HEK293 (cell line): ENCODE results near the gene MACC1.

Source experiments
- CTCF ChIA-PET: fragments of 350-600 bp; formaldehyde crosslinking; extraction: SDS; loops from one replicate; lab custom pipeline; 2021; ENCODE audit warnings: antibody characterized with exemption; lab: Yijun Ruan, JAX
- POLR2A ChIA-PET: fragments of 300-600 bp; formaldehyde crosslinking; extraction: SDS; loops from one replicate; lab custom pipeline; 2020; ENCODE audit warnings: antibody characterized with exemption, inconsistent platforms; lab: Yijun Ruan, JAX
- H3K27ac ChIP-seq: fragments of 200-500 bp; sonication (Bioruptor generic); 2 replicates; pipeline ENCODE4 v1.5.1; 2014; ENCODE audit warnings: low read depth, low read length, control low read depth, inconsistent platforms; ENCODE audit errors: extremely low read depth
- H3K36me3 ChIP-seq, 2 experiments: fragments of 200-500 bp in 1 of 2; sonication (Bioruptor generic) in 1 of 2; 1 replicate in 1 of 2; 2 replicates in 1 of 2; pipeline ENCODE4 v1.5.1; 2014 to 2017; ENCODE audit warnings: inconsistent platforms in 2 of 2, low read length in 2 of 2; ENCODE audit not compliant: control insufficient read depth in 2 of 2, insufficient read depth in 1 of 2
- H3K4me1 ChIP-seq: fragments of 200-500 bp; sonication (Bioruptor generic); 2 replicates; pipeline ENCODE4 v1.5.1; 2014; ENCODE audit warnings: mild to moderate bottlenecking, low read length, inconsistent platforms; ENCODE audit not compliant: control insufficient read depth, insufficient read depth
- H3K4me3 ChIP-seq: 2 replicates; pipeline ENCODE4 v1.5.1; 2011; ENCODE audit warnings: low read depth, mild to moderate bottlenecking, control low read depth, low read length, moderate library complexity
- H3K9me3 ChIP-seq: fragments of 200-500 bp; sonication (Bioruptor generic); 2 replicates; pipeline ENCODE4 v1.5.1; 2014; ENCODE audit warnings: low read depth, low read length, inconsistent platforms; ENCODE audit not compliant: control insufficient read depth, insufficient read depth
- GLIS2 ChIP-seq: fragments of 450-650 bp; formaldehyde crosslinking; IDR thresholded peaks from 2 replicates; pipeline ENCODE4 v1.5.1; 2016; ENCODE audit warnings: missing biosample characterization, missing genetic modification characterization
- KLF1 ChIP-seq: fragments of 450-650 bp; formaldehyde crosslinking; IDR thresholded peaks from 2 replicates; pipeline ENCODE4 v1.5.1; 2016; ENCODE audit warnings: missing biosample characterization, missing genetic modification characterization
- KLF16 ChIP-seq: fragments of 450-650 bp; formaldehyde crosslinking; IDR thresholded peaks from 2 replicates; pipeline ENCODE4 v1.5.1; 2017; ENCODE audit warnings: missing biosample characterization, missing genetic modification characterization
- RBAK ChIP-seq: fragments of 450-650 bp; formaldehyde crosslinking; IDR thresholded peaks from 2 replicates; pipeline ENCODE4 v1.5.1; 2016; ENCODE audit warnings: missing biosample characterization, missing genetic modification characterization
- SCRT2 ChIP-seq: fragments of 450-650 bp; formaldehyde crosslinking; IDR thresholded peaks from 2 replicates; pipeline ENCODE4 v1.5.1; 2016; ENCODE audit warnings: missing biosample characterization, missing genetic modification characterization
- ZBTB7A ChIP-seq: fragments of 450-650 bp; formaldehyde crosslinking; IDR thresholded peaks from 2 replicates; pipeline ENCODE4 v1.5.1; 2016; ENCODE audit warnings: low read depth, missing biosample characterization, missing genetic modification characterization
- ZBTB8A ChIP-seq: fragments of 450-650 bp; formaldehyde crosslinking; IDR thresholded peaks from 2 replicates; pipeline ENCODE4 v1.5.1; 2016; ENCODE audit warnings: missing biosample characterization, missing genetic modification characterization
- ZNF157 ChIP-seq: fragments of 450-650 bp; formaldehyde crosslinking; IDR thresholded peaks from 2 replicates; pipeline ENCODE4 v1.5.1; 2016; ENCODE audit warnings: missing biosample characterization, missing genetic modification characterization
- ZNF202 ChIP-seq: fragments of 450-650 bp; formaldehyde crosslinking; IDR thresholded peaks from 2 replicates; pipeline ENCODE4 v1.5.1; 2016; ENCODE audit warnings: missing biosample characterization, missing genetic modification characterization, borderline replicate concordance
- ZNF266 ChIP-seq: fragments of 450-650 bp; formaldehyde crosslinking; IDR thresholded peaks from 2 replicates; pipeline ENCODE4 v1.5.1; 2016; ENCODE audit warnings: missing biosample characterization, missing genetic modification characterization, low read depth
- ZNF311 ChIP-seq: fragments of 450-650 bp; formaldehyde crosslinking; IDR thresholded peaks from 2 replicates; pipeline ENCODE4 v1.5.1; 2017; ENCODE audit warnings: missing biosample characterization, missing genetic modification characterization, borderline replicate concordance
- ZNF416 ChIP-seq: fragments of 450-650 bp; formaldehyde crosslinking; IDR thresholded peaks from 2 replicates; pipeline ENCODE4 v1.5.1; 2016; ENCODE audit warnings: missing biosample characterization, missing genetic modification characterization
- ZNF433 ChIP-seq: fragments of 450-650 bp; formaldehyde crosslinking; IDR thresholded peaks from 2 replicates; pipeline ENCODE4 v1.5.1; 2016; ENCODE audit warnings: missing biosample characterization, missing genetic modification characterization, low read depth
- ZNF521 ChIP-seq: fragments of 450-650 bp; formaldehyde crosslinking; IDR thresholded peaks from 2 replicates; pipeline ENCODE4 v1.5.1; 2017; ENCODE audit warnings: missing biosample characterization, mild to moderate bottlenecking, missing genetic modification characterization
- ZNF585B ChIP-seq: fragments of 450-650 bp; formaldehyde crosslinking; IDR thresholded peaks from 2 replicates; pipeline ENCODE4 v1.5.1; 2016; ENCODE audit warnings: missing biosample characterization, missing genetic modification characterization
- ZNF670 ChIP-seq: fragments of 450-650 bp; formaldehyde crosslinking; IDR thresholded peaks from 2 replicates; pipeline ENCODE4 v1.5.1; 2016; ENCODE audit warnings: missing biosample characterization, missing genetic modification characterization, low read depth
- ZNF776 ChIP-seq: fragments of 450-650 bp; formaldehyde crosslinking; IDR thresholded peaks from 2 replicates; pipeline ENCODE4 v1.5.0; 2017; ENCODE audit warnings: missing biosample characterization, missing genetic modification characterization, borderline replicate concordance
- ZNF843 ChIP-seq: fragments of 450-650 bp; formaldehyde crosslinking; IDR thresholded peaks from 2 replicates; pipeline ENCODE4 v1.5.1; 2016; ENCODE audit warnings: missing biosample characterization, missing genetic modification characterization
- TF ChIP-seq, protein P1 (sequence below): fragments of 450-650 bp; formaldehyde crosslinking; IDR thresholded peaks from 2 replicates; pipeline ENCODE4 v1.5.0; 2017; ENCODE audit warnings: missing biosample characterization, missing genetic modification characterization, borderline replicate concordance
- TF ChIP-seq, protein P2 (sequence below): fragments of 450-650 bp; formaldehyde crosslinking; IDR thresholded peaks from 2 replicates; pipeline ENCODE4 v1.5.1; 2016; ENCODE audit warnings: missing biosample characterization, missing genetic modification characterization
- TF ChIP-seq, protein P3 (sequence below): fragments of 450-650 bp; formaldehyde crosslinking; IDR thresholded peaks from 2 replicates; pipeline ENCODE4 v1.5.1; 2016; ENCODE audit warnings: missing biosample characterization, missing genetic modification characterization
- TF ChIP-seq, protein P4 (sequence below): fragments of 450-650 bp; formaldehyde crosslinking; IDR thresholded peaks from 2 replicates; pipeline ENCODE4 v1.5.1; 2017; ENCODE audit warnings: missing biosample characterization, missing genetic modification characterization
- TF ChIP-seq, protein P5 (sequence below): fragments of 450-650 bp; formaldehyde crosslinking; IDR thresholded peaks from 2 replicates; pipeline ENCODE4 v1.5.1; 2016; ENCODE audit warnings: missing biosample characterization, missing genetic modification characterization
- TF ChIP-seq, protein P6 (sequence below): fragments of 450-650 bp; formaldehyde crosslinking; IDR thresholded peaks from 2 replicates; pipeline ENCODE4 v1.5.1; 2016; ENCODE audit warnings: missing biosample characterization, missing genetic modification characterization

Gene MACC1

DNA sequence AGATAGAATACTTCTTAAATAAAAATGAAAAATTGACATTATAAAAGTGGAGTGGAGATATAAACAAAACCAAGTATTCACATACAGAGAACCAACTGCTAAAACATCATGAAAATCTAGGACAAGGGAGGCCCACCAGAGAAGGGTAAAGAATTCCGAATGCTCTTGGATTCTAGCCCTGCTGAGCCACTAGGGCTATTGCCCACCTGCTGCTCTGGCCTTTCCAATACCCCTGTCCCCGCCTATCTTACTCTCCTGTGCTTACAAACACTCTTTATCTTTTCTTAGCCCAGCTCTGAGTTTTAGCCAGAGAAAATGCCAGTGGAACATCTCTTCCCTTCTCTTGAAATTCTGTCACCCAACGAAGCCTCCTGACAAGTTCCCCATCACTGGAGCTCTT, 100.3 kb downstream of the MACC1 start:
- TF ChIP-seq ZBTB8A (tag by site-specific recombination) (no peak), ZNF311 (tag by site-specific recombination) (no peak), ZNF416 (tag by site-specific recombination) (no peak), RBAK (tag by site-specific recombination) (no peak), KLF16 (tag by site-specific recombination) (no peak), KLF1 (tag by site-specific recombination) (no peak), ZNF585B (tag by site-specific recombination) (no peak), ZBTB7A (tag by site-specific recombination) (no peak), ZNF776 (tag by site-specific recombination) (no peak), SCRT2 (tag by site-specific recombination) (no peak), ZNF843 (tag by site-specific recombination) (no peak), ZNF202 (tag by site-specific recombination) (no peak), ZNF266 (no peak)
- TF ChIP-seq, protein P1, sequence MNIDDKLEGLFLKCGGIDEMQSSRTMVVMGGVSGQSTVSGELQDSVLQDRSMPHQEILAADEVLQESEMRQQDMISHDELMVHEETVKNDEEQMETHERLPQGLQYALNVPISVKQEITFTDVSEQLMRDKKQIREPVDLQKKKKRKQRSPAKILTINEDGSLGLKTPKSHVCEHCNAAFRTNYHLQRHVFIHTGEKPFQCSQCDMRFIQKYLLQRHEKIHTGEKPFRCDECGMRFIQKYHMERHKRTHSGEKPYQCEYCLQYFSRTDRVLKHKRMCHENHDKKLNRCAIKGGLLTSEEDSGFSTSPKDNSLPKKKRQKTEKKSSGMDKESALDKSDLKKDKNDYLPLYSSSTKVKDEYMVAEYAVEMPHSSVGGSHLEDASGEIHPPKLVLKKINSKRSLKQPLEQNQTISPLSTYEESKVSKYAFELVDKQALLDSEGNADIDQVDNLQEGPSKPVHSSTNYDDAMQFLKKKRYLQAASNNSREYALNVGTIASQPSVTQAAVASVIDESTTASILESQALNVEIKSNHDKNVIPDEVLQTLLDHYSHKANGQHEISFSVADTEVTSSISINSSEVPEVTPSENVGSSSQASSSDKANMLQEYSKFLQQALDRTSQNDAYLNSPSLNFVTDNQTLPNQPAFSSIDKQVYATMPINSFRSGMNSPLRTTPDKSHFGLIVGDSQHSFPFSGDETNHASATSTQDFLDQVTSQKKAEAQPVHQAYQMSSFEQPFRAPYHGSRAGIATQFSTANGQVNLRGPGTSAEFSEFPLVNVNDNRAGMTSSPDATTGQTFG (tag by site-specific recombination), result no peak
- TF ChIP-seq, protein P2, sequence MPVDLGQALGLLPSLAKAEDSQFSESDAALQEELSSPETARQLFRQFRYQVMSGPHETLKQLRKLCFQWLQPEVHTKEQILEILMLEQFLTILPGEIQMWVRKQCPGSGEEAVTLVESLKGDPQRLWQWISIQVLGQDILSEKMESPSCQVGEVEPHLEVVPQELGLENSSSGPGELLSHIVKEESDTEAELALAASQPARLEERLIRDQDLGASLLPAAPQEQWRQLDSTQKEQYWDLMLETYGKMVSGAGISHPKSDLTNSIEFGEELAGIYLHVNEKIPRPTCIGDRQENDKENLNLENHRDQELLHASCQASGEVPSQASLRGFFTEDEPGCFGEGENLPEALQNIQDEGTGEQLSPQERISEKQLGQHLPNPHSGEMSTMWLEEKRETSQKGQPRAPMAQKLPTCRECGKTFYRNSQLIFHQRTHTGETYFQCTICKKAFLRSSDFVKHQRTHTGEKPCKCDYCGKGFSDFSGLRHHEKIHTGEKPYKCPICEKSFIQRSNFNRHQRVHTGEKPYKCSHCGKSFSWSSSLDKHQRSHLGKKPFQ (tag by site-specific recombination), result no peak
- TF ChIP-seq, protein P3, sequence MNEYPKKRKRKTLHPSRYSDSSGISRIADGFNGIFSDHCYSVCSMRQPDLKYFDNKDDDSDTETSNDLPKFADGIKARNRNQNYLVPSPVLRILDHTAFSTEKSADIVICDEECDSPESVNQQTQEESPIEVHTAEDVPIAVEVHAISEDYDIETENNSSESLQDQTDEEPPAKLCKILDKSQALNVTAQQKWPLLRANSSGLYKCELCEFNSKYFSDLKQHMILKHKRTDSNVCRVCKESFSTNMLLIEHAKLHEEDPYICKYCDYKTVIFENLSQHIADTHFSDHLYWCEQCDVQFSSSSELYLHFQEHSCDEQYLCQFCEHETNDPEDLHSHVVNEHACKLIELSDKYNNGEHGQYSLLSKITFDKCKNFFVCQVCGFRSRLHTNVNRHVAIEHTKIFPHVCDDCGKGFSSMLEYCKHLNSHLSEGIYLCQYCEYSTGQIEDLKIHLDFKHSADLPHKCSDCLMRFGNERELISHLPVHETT, result no peak
- TF ChIP-seq, protein P4, sequence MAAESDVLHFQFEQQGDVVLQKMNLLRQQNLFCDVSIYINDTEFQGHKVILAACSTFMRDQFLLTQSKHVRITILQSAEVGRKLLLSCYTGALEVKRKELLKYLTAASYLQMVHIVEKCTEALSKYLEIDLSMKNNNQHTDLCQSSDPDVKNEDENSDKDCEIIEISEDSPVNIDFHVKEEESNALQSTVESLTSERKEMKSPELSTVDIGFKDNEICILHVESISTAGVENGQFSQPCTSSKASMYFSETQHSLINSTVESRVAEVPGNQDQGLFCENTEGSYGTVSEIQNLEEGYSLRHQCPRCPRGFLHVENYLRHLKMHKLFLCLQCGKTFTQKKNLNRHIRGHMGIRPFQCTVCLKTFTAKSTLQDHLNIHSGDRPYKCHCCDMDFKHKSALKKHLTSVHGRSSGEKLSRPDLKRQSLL (tag by site-specific recombination), result no peak
- no peak overlapping the region for H3K27ac ChIP-seq
- POLR2A ChIA-PET, result no interaction called here
- no peaks in the 10 kb centered on the region for H3K36me3 ChIP-seq
- H3K4me1 ChIP-seq, result no peaks in the 10 kb centered on the region
- CTCF ChIA-PET, result no interaction called here
- H3K4me3 ChIP-seq, result no peak overlapping the region
- H3K9me3 ChIP-seq, result no peaks in the 10 kb centered on the region

DNA sequence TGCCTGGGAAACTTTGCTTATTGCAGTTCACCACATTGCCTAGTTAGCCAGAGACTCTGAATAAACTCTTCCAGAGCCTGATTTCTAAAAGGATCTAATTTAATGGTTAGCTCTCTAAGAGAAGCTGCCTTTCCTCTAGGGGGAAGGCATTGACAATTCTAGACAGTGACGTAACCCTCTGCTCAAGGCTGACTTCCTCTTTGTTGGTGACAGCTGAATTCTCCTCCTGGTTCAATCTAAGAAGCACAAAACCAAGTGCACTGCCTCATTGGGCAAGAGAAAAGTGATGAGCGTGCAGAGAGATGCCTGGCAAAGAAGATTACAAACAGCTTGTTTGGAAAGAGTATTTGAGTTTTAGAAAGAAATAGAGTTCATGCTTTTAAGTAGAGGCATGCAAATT, 102.7 kb downstream of the MACC1 start:
- CTCF ChIA-PET, result no interaction called here
- no peaks in the 10 kb centered on the region for H3K9me3 ChIP-seq

More for the DNA sequence above, 102.7 kb downstream of the MACC1 start:
- Histone ChIP-seq H3K36me3 (no peaks in the 10 kb centered on the region), H3K4me3 (no peak overlapping the region), H3K27ac (no peak overlapping the region), H3K4me1 (no peaks in the 10 kb centered on the region)
- POLR2A ChIA-PET, result no interaction called here
- TF ChIP-seq ZNF433 (tag by site-specific recombination), result no peak
- no peak for TF ChIP-seq GLIS2
- no peak for TF ChIP-seq ZNF157
- TF ChIP-seq, protein P5, sequence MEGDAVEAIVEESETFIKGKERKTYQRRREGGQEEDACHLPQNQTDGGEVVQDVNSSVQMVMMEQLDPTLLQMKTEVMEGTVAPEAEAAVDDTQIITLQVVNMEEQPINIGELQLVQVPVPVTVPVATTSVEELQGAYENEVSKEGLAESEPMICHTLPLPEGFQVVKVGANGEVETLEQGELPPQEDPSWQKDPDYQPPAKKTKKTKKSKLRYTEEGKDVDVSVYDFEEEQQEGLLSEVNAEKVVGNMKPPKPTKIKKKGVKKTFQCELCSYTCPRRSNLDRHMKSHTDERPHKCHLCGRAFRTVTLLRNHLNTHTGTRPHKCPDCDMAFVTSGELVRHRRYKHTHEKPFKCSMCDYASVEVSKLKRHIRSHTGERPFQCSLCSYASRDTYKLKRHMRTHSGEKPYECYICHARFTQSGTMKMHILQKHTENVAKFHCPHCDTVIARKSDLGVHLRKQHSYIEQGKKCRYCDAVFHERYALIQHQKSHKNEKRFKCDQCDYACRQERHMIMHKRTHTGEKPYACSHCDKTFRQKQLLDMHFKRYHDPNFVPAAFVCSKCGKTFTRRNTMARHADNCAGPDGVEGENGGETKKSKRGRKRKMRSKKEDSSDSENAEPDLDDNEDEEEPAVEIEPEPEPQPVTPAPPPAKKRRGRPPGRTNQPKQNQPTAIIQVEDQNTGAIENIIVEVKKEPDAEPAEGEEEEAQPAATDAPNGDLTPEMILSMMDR (tag by site-specific recombination), result no peak
- TF ChIP-seq, protein P6, sequence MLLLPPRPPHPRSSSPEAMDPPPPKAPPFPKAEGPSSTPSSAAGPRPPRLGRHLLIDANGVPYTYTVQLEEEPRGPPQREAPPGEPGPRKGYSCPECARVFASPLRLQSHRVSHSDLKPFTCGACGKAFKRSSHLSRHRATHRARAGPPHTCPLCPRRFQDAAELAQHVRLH (tag by site-specific recombination), result no peak
- no peak for TF ChIP-seq ZNF670 (tag by site-specific recombination)
- no peak for TF ChIP-seq ZNF521 (tag by site-specific recombination)
